ENCODE data around the gene OTOP1.
"Not testable (repeated sequence)": the region's sequence is repeated elsewhere in the genome, so short reads cannot be mapped to it uniquely, and the experiment has no call there.

DNA sequence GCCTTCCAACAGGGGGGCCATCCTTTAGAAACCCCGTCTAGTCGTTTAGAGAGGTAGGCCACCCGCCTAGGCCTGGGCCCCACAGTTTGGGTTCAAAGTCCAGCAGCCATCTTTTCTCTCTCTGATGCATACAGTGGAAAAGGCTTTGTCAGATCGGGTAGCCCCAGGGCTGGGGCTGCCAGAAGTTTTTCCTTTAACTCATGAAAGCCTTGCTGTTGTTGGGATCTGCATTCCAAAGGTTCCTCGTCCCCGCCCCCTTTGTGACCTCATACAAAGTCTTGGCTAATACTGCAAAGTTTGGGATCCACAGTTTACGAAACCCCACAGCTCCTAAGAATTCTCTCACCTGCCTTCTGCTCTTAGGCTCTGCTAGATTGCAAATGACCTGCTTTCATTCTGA, 64.5 kb downstream of the OTOP1 start:
- not testable (repeated sequence) for TF ChIP-seq POLR2A (IDR thresholded peaks at IDR 0.05; ENCODE audit: low read length); GATA1 (IDR thresholded peaks at IDR 0.05; ENCODE audit: low read depth, low read length)

All from erythroblast (primary cell).